MV-4-11 (cell line): ENCODE results near the gene TOM1L1.

Experiments used
- DNase-seq: peaks from one replicate; lab custom pipeline; 2025; lab: John Stamatoyannopoulos, UW

TOM1L1 gene

GRCh38 chr17:54947396-54947795, 46.7 kb downstream of the TOM1L1 start:
- peak; percentile 79 for DNase-seq

DNA sequence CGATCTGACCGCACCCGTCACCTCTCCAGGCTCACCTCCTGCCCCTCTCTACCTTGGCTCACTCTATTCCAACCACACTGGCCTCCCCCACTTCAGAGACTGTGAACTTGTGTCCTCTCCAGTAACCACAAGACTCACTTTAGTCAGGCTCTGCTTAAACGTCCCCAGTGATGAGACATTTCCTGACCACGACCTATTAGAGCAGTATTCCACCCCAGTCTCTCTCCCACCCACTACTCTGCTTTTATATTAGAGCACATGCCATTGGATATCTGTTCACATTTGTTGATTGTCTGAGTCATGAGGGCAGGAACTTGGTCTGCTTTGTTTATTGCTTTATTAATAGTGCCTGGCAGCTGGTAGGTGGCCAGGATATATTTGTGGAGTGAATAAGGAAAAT, 47.7 kb downstream of the TOM1L1 start:
- peak; percentile 32 for DNase-seq

GRCh38 chr17:54950116-54950515, 49.5 kb downstream of the TOM1L1 start:
- no peak for DNase-seq

- no peak for DNase-seq
These were observed 50.6 kb downstream of the TOM1L1 start for GRCh38 chr17:54951286-54951685.

GRCh38 chr17:54956791-54957190, 56.1 kb downstream of the TOM1L1 start:
- DNase-seq, result no peak

GRCh38 chr17:54967621-54968261, 67.1 kb downstream of the TOM1L1 start:
- peak; percentile 52 for DNase-seq

GRCh38 chr17:54968262-54968987, 67.8 kb downstream of the TOM1L1 start, which contains the start of the genes COX11 and STXBP4:
COX11 (minus strand) TSS chr17:54968654; CDS start chr17:54968646, 8 bp downstream.
STXBP4 (plus strand) TSS chr17:54968765; CDS start chr17:54986220, 17,455 bp downstream.
- peak; percentile 94 for DNase-seq

DNA sequence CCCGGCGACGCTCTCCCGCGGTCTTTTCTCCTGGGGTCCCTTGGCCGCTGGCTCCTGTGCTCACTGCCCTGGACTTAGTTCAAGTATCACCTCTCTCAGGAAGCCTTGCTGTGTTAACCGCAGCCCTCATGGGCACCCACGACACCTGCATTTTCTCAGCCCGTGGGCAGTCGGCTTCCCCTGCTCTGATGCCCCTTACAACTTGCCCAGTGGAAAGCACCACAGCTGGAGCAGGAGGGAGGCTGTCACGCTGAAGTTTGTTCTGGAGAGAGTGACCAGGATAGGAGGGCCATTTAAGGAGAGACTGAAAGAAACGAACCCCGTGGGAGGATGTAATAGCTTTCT, 68.3 kb downstream of the TOM1L1 start:
- no peak for DNase-seq

DNA sequence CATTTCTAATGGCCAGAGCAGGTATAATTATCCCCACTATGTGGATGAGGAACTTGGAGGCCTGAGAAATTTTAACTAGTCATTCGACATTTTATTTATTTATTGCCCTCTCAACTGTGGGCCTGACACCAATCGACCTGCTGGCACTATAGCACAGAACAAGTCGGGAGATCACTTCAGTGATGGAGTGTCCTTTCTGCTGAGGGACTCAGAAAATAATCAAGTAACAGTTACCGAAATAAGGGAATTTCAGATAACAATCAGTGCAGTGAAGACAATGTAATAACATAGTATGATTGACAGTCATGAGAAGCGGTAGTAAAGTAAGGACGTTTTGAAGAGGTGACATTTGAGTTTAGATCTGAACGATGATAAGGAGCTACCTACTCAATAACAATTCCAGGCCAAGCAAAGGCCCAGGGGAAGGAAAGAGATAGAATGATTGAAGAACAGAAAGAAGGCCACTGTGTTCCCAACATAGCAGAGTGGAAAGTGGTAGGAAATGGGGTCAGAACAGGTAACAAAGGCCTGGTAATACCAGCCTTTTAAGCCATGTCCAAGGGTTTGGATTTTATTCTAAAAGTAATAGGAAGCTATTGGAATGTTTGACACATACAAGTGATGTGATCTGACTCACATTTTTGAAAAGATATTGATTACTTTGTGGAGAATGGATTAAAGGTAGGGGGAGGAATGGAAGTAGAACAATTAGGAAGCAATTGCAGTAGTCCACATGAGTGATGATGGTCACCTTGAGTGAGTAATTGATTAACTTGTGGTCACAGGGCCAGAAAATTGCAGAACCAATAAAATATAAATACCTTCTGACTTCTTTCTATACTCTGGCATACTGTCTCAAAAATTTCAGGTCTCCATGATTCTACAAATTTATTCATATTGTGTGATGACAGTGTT, 69.3 kb downstream of the TOM1L1 start:
- no peak for DNase-seq

GRCh38 chr17:54971147-54971546, 70.5 kb downstream of the TOM1L1 start:
- no peak for DNase-seq

DNA sequence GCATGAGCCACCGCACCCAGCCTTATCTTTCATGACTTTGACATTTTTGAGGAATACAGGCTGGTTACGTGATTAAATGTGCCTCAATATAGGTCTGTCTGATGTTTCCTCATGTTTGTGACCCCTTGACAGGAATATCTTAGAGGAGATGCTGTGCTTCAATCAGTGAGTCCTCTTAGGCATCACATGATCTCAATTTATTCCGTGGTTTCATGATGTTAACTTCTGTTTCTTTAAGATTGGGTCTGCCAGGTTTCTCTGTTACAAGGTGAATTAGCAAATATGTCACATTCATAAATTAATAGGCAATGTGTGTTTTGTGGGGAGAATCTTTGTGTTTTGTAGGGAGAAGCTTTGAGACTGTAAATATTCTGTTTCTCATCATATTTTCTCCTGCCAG, 71.2 kb downstream of the TOM1L1 start:
- no peak for DNase-seq

- no peak for DNase-seq
These were observed 71.9 kb downstream of the TOM1L1 start for GRCh38 chr17:54972406-54973138.

- no peak for DNase-seq
These were observed 74.1 kb downstream of the TOM1L1 start for GRCh38 chr17:54974759-54975158.

DNA sequence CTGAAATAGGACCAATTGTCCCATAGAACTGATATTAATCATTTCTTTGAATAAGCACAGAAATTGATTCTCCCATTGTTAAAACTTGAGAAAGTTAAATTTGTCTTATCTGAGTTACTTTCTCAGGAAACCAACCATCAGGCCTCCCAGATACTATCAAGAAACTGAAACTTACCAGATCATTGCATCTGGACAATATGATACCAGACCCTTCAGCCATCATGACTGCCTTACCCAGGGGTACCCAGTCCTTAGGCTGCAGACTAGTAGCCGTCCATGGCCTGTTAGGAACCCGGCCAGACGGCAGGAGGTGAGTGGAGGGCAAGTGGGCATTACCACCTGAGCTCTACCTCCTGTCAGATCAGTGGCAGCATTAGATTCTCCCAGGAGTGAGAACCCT, 75.7 kb downstream of the TOM1L1 start:
- DNase-seq, result no peak

GRCh38 chr17:54977744-54978143, 77.1 kb downstream of the TOM1L1 start:
- no peak for DNase-seq

- DNase-seq, result no peak
These were observed 79.0 kb downstream of the TOM1L1 start for GRCh38 chr17:54979657-54980056.

DNA sequence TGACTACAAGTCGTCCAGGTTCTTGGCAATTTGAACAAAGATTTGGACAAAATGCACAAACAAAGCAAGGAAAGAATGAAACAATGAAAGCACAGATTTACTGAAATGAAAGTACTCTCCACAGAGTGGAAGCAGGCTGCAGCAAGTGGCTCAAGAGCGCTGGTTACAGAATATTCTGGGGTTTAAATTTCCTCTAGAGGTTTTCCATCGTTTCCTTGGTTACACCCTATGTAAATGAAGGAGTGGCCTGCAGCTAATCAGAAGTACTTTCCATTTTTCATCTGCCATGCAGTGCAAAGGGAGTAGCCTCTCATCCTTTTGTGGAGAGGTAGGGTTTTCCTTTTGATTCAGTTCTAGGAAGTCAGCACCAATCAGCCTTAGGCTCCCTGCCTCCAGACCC, 79.7 kb downstream of the TOM1L1 start:
- no peak for DNase-seq

DNA sequence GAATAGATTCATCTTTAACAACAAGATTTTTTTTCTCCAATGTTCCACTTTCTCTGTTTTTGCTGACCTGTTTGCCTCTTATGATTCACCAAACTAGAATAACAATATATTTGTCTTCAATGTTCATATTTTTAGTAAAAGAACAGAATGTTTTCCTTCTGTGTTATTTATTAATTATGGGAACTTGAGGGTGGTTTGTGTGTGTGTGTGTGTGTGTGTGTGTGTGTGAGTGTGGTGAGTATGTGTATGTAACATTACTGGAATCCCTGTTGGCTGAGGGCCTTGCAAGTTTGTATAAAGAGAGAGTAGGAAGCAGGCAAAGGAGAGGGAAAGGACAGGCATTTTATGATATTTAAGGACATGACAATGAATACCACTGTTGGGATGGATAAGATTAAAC, 81.7 kb downstream of the TOM1L1 start:
- DNase-seq, result no peak

GRCh38 chr17:54983260-54983659, 82.6 kb downstream of the TOM1L1 start:
- no peak for DNase-seq

DNA sequence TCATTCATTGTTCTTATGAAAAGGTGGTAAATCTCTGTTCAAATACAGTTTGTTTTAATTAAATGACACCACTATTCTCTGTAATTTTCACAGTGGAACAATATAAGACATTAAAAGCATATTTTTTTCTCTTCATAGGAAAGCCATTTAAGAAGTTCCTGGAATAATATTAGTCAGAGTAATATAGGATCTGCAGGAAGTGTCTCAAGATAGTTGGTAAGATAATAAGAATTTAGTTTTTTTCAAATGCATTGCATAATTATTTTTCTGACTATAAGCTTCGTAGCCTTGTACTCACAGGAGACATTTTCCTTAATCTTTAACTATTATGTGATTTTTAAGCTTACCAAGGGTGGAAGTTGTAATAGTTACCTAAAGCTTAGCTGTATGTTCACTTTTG, 84.8 kb downstream of the TOM1L1 start:
- no peak for DNase-seq

DNA sequence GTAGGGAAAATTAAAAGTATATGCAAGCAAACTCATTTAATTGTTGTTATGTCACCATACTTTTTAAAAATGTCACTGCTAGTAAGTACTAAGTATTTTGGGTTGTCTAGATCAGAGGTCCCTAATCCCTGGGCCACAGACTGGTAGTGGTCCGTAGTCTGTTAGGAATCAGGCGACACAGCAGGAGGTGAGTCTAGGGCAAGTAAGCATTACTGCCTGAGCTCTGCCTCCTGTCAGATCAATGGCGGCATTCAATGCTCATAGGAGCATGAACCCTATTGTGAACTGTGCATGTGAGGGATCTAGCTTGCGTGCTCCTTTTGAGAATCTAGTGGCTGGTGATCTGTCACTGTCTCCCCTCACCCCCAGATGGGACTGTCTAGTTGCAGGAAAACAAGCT, 89.5 kb downstream of the TOM1L1 start:
- no peak for DNase-seq

DNA sequence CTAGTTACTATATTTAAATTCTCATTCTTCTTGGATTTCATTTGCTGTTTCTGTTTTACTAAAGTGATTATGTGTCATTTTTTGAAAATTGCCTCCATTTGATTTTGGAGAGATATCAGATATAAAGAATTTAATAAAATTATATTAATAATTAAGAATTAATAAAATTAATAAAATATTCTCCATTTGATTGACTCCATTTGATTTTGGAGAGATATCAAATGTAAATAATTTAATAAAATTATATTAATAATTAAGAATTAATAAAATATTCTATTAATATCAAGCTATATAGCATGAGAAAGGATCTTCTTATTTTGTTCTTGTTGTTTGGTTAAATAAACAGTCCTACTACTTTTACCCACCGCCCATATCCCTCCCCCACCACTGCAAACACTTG, 90.9 kb downstream of the TOM1L1 start:
- no peak for DNase-seq
